ENCODE measurements around the gene ABCC1. TPM values are rescaled to one million over a fixed set of nuclear protein-coding genes. Genes with fewer than 3 reads are reported as not detected.
"Not testable (repeated sequence)": the region's sequence is repeated elsewhere in the genome, so short reads cannot be mapped to it uniquely, and the experiment has no call there.

ABCC1 gene
- total and polyA plus RNA-seq, 9 donors, result 3.0 to 8.5 (median 5.7) TPM

- not testable (repeated sequence) for H3K27ac ChIP-seq (ENCODE audit: low read length); DNase-seq; H3K4me3 ChIP-seq (ENCODE audit: low read length); H3K4me1 ChIP-seq (ENCODE audit: control insufficient read depth, insufficient read depth, low read length); H3K36me3 ChIP-seq (ENCODE audit: control insufficient read depth, insufficient read depth, low read length); H3K27me3 ChIP-seq (ENCODE audit: control insufficient read depth, insufficient read depth, low read length); H3K9me3 ChIP-seq (replicated peaks; ENCODE audit: control insufficient read depth, low read depth, low read length)
- WGBS (ENCODE audit: insufficient coverage), result 94% methylated on average over 9 of the region's 21 CpGs
Measured at GRCh38 chr16:16104804-16105141, 155.4 kb downstream of the ABCC1 start.

DNA sequence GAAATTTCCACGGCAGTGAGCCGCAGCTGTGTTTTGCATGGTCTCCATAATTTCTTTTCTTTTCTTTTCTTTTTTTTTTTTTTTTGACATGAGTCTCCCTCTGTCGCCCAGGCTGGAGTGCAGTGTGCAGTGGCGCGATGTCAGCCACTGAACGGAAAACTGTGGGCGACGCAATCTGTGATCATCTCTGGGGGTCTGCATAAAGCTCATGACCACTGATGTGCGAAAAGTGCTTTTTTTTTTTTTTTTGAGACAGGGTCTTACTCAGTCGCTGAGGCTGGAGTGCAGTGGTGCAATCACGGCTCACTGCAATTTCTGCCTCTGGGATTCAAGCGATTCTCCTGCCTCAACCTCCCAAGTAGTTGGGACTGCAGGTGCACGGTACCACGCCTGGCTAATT lies 156.2 kb downstream of the ABCC1 start:
- H3K27ac ChIP-seq (ENCODE audit: low read length), result no peak overlapping the region
- no peaks in the 10 kb centered on the region for H3K27me3 ChIP-seq (ENCODE audit: control insufficient read depth, insufficient read depth, low read length)
- whole genome bisulfite sequencing (ENCODE audit: insufficient coverage), result 94% methylated on average over 6 of the region's 14 CpGs
- no peak overlapping the region for H3K4me3 ChIP-seq (ENCODE audit: low read length)
- no peaks in the 10 kb centered on the region for H3K4me1 ChIP-seq (ENCODE audit: control insufficient read depth, insufficient read depth, low read length)
- no peaks in the 10 kb centered on the region for H3K9me3 ChIP-seq (replicated peaks; ENCODE audit: control insufficient read depth, low read depth, low read length)
- H3K36me3 ChIP-seq (ENCODE audit: control insufficient read depth, insufficient read depth, low read length), result no peaks in the 10 kb centered on the region
- no peak for DNase-seq

DNA sequence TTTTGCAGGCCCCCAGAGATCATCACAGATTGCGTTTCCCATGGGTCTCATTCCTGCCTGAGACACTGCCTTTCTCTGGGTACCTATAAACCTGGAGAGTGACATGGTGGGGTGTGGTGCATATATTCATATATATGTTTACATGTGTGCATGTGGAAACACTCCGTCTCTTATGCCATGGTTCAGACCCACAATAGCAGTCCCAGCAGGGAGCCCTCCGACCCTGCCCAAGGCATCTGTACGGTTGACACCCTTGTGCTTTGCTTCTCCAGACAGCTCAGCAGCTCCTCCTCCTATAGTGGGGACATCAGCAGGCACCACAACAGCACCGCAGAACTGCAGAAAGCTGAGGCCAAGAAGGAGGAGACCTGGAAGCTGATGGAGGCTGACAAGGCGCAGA lies 157.1 kb downstream of the ABCC1 start:
- no peaks in the 10 kb centered on the region for H3K4me1 ChIP-seq (ENCODE audit: control insufficient read depth, insufficient read depth, low read length)
- WGBS (ENCODE audit: insufficient coverage), result 92% methylated on average over 2 of the region's 6 CpGs
- H3K4me3 ChIP-seq (ENCODE audit: low read length), result no peak overlapping the region
- no peaks in the 10 kb centered on the region for H3K27me3 ChIP-seq (ENCODE audit: control insufficient read depth, insufficient read depth, low read length)
- no peaks in the 10 kb centered on the region for H3K9me3 ChIP-seq (replicated peaks; ENCODE audit: control insufficient read depth, low read depth, low read length)
- H3K27ac ChIP-seq (ENCODE audit: low read length), result no peak overlapping the region
- peaks cover 3% of the 10 kb centered on the region for H3K36me3 ChIP-seq (ENCODE audit: control insufficient read depth, insufficient read depth, low read length)
- no peak for DNase-seq

DNA sequence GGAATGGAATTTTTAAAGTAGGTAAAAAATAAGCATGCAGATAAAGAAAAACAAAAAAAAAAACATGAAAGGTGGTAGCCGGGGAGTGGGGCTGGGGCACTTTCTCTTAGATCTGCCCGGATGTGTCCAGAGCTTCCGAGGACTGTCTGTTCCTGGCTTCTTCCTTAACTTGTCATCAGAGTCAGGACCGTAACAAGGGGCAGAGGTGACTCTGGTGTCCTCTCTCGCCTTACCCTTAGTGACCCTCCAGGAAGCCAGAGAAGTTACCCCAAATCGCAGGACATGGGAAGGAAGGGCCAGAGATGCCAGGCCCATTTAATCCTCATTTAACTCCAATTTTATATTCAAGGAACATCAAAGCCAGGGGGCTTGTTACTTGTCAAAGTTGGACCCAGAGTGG lies 158.4 kb downstream of the ABCC1 start:
- Histone ChIP-seq H3K27ac (ENCODE audit: low read length) (no peak overlapping the region), H3K27me3 (ENCODE audit: control insufficient read depth, insufficient read depth, low read length) (no peaks in the 10 kb centered on the region), H3K9me3 (replicated peaks; ENCODE audit: control insufficient read depth, low read depth, low read length) (no peaks in the 10 kb centered on the region), H3K4me1 (ENCODE audit: control insufficient read depth, insufficient read depth, low read length) (no peaks in the 10 kb centered on the region), H3K4me3 (ENCODE audit: low read length) (no peak overlapping the region), H3K36me3 (ENCODE audit: control insufficient read depth, insufficient read depth, low read length) (peaks cover 5% of the 10 kb centered on the region)
- DNase-seq, result no peak
- 82% methylated on average over 5 of the region's 6 CpGs for WGBS (ENCODE audit: insufficient coverage)

DNA sequence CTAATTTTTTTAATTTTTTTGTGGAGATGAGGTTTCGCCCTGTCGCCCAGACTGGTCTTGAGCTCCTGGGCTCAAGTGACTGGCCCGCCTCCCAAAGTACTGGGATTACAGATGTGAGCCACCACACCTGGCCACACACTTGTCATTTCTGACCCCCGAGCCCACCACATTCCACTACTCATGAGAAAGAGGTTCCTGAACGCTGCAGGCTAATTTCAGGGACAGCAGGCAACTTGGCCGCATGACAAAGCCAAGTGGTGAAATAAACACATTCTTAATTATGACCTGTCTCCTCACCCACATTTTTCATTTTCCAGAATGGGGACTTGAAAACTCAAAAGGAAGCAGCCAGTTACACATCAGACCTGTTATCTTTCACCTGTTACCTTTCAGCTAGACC lies 159.3 kb downstream of the ABCC1 start:
- Histone ChIP-seq H3K4me3 (ENCODE audit: low read length) (no peak overlapping the region), H3K9me3 (replicated peaks; ENCODE audit: control insufficient read depth, low read depth, low read length) (no peaks in the 10 kb centered on the region), H3K27me3 (ENCODE audit: control insufficient read depth, insufficient read depth, low read length) (no peaks in the 10 kb centered on the region), H3K4me1 (ENCODE audit: control insufficient read depth, insufficient read depth, low read length) (no peaks in the 10 kb centered on the region), H3K27ac (ENCODE audit: low read length) (no peak overlapping the region), H3K36me3 (ENCODE audit: control insufficient read depth, insufficient read depth, low read length) (peaks cover 5% of the 10 kb centered on the region)
- no peak for DNase-seq
- 87% methylated on average over 4 of the region's 6 CpGs for WGBS (ENCODE audit: insufficient coverage)

GRCh38 chr16:16109453-16110110 lies 160.2 kb downstream of the ABCC1 start:
- no peak overlapping the region for H3K4me3 ChIP-seq (ENCODE audit: low read length)
- no peak overlapping the region for H3K27ac ChIP-seq (ENCODE audit: low read length)
- no peaks in the 10 kb centered on the region for H3K9me3 ChIP-seq (replicated peaks; ENCODE audit: control insufficient read depth, low read depth, low read length)
- H3K27me3 ChIP-seq (ENCODE audit: control insufficient read depth, insufficient read depth, low read length), result no peaks in the 10 kb centered on the region
- DNase-seq, result no peak
- H3K4me1 ChIP-seq (ENCODE audit: control insufficient read depth, insufficient read depth, low read length), result no peaks in the 10 kb centered on the region
- WGBS (ENCODE audit: insufficient coverage), result 83% methylated on average over 7 of the region's 8 CpGs
- peaks cover 5% of the 10 kb centered on the region for H3K36me3 ChIP-seq (ENCODE audit: control insufficient read depth, insufficient read depth, low read length)

- H3K27ac ChIP-seq (ENCODE audit: low read length), result no peak overlapping the region
- H3K27me3 ChIP-seq (ENCODE audit: control insufficient read depth, insufficient read depth, low read length), result no peaks in the 10 kb centered on the region
- H3K36me3 ChIP-seq (ENCODE audit: control insufficient read depth, insufficient read depth, low read length), result peaks cover 5% of the 10 kb centered on the region
- H3K4me1 ChIP-seq (ENCODE audit: control insufficient read depth, insufficient read depth, low read length), result no peaks in the 10 kb centered on the region
- DNase-seq, result no peak
- H3K4me3 ChIP-seq (ENCODE audit: low read length), result no peak overlapping the region
- no peaks in the 10 kb centered on the region for H3K9me3 ChIP-seq (replicated peaks; ENCODE audit: control insufficient read depth, low read depth, low read length)
- WGBS (ENCODE audit: insufficient coverage), result 85% methylated on average over 4 of the region's 9 CpGs
Measured at GRCh38 chr16:16110111-16110490, 160.7 kb downstream of the ABCC1 start.

- WGBS (ENCODE audit: insufficient coverage), result 97% methylated on average over 3 of the region's 4 CpGs
- Histone ChIP-seq H3K27ac (ENCODE audit: low read length) (no peak overlapping the region), H3K36me3 (ENCODE audit: control insufficient read depth, insufficient read depth, low read length) (peaks cover 5% of the 10 kb centered on the region), H3K4me1 (ENCODE audit: control insufficient read depth, insufficient read depth, low read length) (no peaks in the 10 kb centered on the region), H3K27me3 (ENCODE audit: control insufficient read depth, insufficient read depth, low read length) (no peaks in the 10 kb centered on the region), H3K4me3 (ENCODE audit: low read length) (no peak overlapping the region), H3K9me3 (replicated peaks; ENCODE audit: control insufficient read depth, low read depth, low read length) (no peaks in the 10 kb centered on the region)
- DNase-seq, result no peak
Measured at GRCh38 chr16:16111639-16112038, 162.2 kb downstream of the ABCC1 start.

DNA sequence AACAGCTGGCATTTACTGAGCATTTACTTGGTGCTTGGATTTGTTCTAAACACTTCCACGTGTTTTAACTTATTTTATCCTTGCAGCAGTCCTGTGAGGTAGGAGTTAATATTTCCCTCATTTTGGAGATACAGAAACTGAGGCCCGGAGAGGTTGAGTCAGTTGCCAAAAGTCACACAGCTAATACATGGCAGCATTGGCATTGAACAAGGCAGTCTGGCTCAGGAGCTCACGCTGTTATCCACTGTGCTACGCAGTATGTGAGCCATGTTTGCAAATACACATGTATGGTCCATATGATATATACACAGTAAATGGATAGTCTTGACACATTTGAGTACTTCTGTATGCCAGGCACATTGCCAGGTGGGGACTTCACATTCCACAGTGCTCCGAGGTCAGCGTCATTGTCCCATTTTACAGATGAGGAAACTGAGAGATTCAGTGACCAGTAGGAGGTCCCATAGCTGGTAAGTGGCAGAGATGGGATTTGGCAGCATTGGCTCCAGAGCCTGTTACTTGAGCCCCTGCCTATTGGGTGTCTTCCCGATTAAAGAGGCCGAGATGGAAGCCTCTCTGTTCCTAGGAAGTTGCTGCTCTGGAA lies 163.1 kb downstream of the ABCC1 start:
- H3K4me1 ChIP-seq (ENCODE audit: control insufficient read depth, insufficient read depth, low read length), result no peaks in the 10 kb centered on the region
- WGBS (ENCODE audit: insufficient coverage), result 100% methylated on average over 3 of the region's 8 CpGs
- H3K27ac ChIP-seq (ENCODE audit: low read length), result no peak overlapping the region
- no peak for DNase-seq
- H3K36me3 ChIP-seq (ENCODE audit: control insufficient read depth, insufficient read depth, low read length), result peaks cover 8% of the 10 kb centered on the region
- H3K9me3 ChIP-seq (replicated peaks; ENCODE audit: control insufficient read depth, low read depth, low read length), result peaks cover 3% of the 10 kb centered on the region
- no peak overlapping the region for H3K4me3 ChIP-seq (ENCODE audit: low read length)
- H3K27me3 ChIP-seq (ENCODE audit: control insufficient read depth, insufficient read depth, low read length), result no peaks in the 10 kb centered on the region

- Histone ChIP-seq H3K9me3 (replicated peaks; ENCODE audit: control insufficient read depth, low read depth, low read length) (peaks cover 6% of the 10 kb centered on the region), H3K36me3 (ENCODE audit: control insufficient read depth, insufficient read depth, low read length) (peaks cover 8% of the 10 kb centered on the region), H3K27me3 (ENCODE audit: control insufficient read depth, insufficient read depth, low read length) (no peaks in the 10 kb centered on the region), H3K4me3 (ENCODE audit: low read length) (no peak overlapping the region), H3K27ac (ENCODE audit: low read length) (no peak overlapping the region), H3K4me1 (ENCODE audit: control insufficient read depth, insufficient read depth, low read length) (no peaks in the 10 kb centered on the region)
- no peak for DNase-seq
- 96% methylated on average over 7 of the region's 8 CpGs for WGBS (ENCODE audit: insufficient coverage)
Measured at GRCh38 chr16:16113076-16113475, 163.7 kb downstream of the ABCC1 start.

- DNase-seq, result no peak
- no peak overlapping the region for H3K27ac ChIP-seq (ENCODE audit: low read length)
- WGBS (ENCODE audit: insufficient coverage), result no CpG with 5 or more reads among the region's 7 CpGs
- no peak overlapping the region for H3K4me3 ChIP-seq (ENCODE audit: low read length)
- H3K4me1 ChIP-seq (ENCODE audit: control insufficient read depth, insufficient read depth, low read length), result peaks cover 3% of the 10 kb centered on the region
- H3K36me3 ChIP-seq (ENCODE audit: control insufficient read depth, insufficient read depth, low read length), result peaks cover 3% of the 10 kb centered on the region
- H3K27me3 ChIP-seq (ENCODE audit: control insufficient read depth, insufficient read depth, low read length), result no peaks in the 10 kb centered on the region
- H3K9me3 ChIP-seq (replicated peaks; ENCODE audit: control insufficient read depth, low read depth, low read length), result peaks cover 11% of the 10 kb centered on the region
Measured at GRCh38 chr16:16116841-16117240, 167.4 kb downstream of the ABCC1 start.

All from muscle of leg (tissue), 11 donors.